NCI-H460 (cell line): ENCODE results near the gene UBTD2. TPM values are rescaled to one million over a fixed set of nuclear protein-coding genes. Genes with fewer than 3 reads are reported as not detected.
"Not testable (repeated sequence)": the region's sequence is repeated elsewhere in the genome, so short reads cannot be mapped to it uniquely, and the experiment has no call there.

Experiments used
- DNase-seq: peaks from one replicate; pipeline ENCODE4 v3.0.0-alpha.2; 2016; ENCODE audit warnings: low read depth; ENCODE audit errors: extremely low read depth
- total RNA-seq: library from RNA; depleted of rRNA; stranded (reverse); fragments of >200 nt; shearing (Covaris generic); gene quantifications from 2 replicates; pipeline ENCODE4 v1.2.3, GENCODE V29; 2014

Gene UBTD2
- total RNA-seq, 1 experiment from 2014 or later: 17.4 TPM

GRCh38 chr5:172252501-172252900 is 31.1 kb downstream of the UBTD2 start:
- no peak for DNase-seq

GRCh38 chr5:172251419-172251818 is 32.1 kb downstream of the UBTD2 start:
- DNase-seq: no peak

- DNase-seq: no peak
Measured at GRCh38 chr5:172248637-172249036, 34.9 kb downstream of the UBTD2 start.

GRCh38 chr5:172245703-172246125 is 37.9 kb downstream of the UBTD2 start:
- no peak for DNase-seq

GRCh38 chr5:172245046-172245445 is 38.5 kb downstream of the UBTD2 start:
- DNase-seq: no peak

GRCh38 chr5:172243302-172243701 is 40.3 kb downstream of the UBTD2 start:
- no peak for DNase-seq

GRCh38 chr5:172238334-172238733 is 45.2 kb downstream of the UBTD2 start:
- no peak for DNase-seq

- no peak for DNase-seq
Measured at GRCh38 chr5:172235827-172236736, 47.5 kb downstream of the UBTD2 start.

GRCh38 chr5:172235132-172235780 is 48.3 kb downstream of the UBTD2 start:
- DNase-seq: no peak

GRCh38 chr5:172234031-172234430 is 49.5 kb downstream of the UBTD2 start:
- DNase-seq: no peak

GRCh38 chr5:172229904-172230303 is 53.7 kb downstream of the UBTD2 start:
- DNase-seq: no peak

- DNase-seq: no peak
Measured at GRCh38 chr5:172224996-172225395, 58.6 kb downstream of the UBTD2 start.

- DNase-seq: no peak
Measured at GRCh38 chr5:172223901-172224873, 59.4 kb downstream of the UBTD2 start.

- DNase-seq: no peak
Measured at GRCh38 chr5:172219296-172219695, 64.3 kb downstream of the UBTD2 start.

GRCh38 chr5:172216345-172216744 is 67.2 kb downstream of the UBTD2 start:
- DNase-seq: no peak

GRCh38 chr5:172213126-172213525 is 70.4 kb downstream of the UBTD2 start:
- DNase-seq: no peak

GRCh38 chr5:172211676-172212075 is 71.9 kb downstream of the UBTD2 start:
- no peak for DNase-seq

GRCh38 chr5:172209714-172210113 is 73.8 kb downstream of the UBTD2 start:
- no peak for DNase-seq

GRCh38 chr5:172207511-172207910 is 76.1 kb downstream of the UBTD2 start:
- DNase-seq: no peak

- DNase-seq: not testable (repeated sequence)
Measured at GRCh38 chr5:172205984-172206383, 77.6 kb downstream of the UBTD2 start.

GRCh38 chr5:172200476-172200875 is 83.1 kb downstream of the UBTD2 start:
- DNase-seq: no peak
